ENCODE data around the gene TAF4.

The TAF4 gene

GRCh38 chr20:61964675-61965605 is 100.7 kb downstream of the TAF4 start:
- no peak for DNase-seq (ENCODE audit: low read depth in 2 of 2)

DNA sequence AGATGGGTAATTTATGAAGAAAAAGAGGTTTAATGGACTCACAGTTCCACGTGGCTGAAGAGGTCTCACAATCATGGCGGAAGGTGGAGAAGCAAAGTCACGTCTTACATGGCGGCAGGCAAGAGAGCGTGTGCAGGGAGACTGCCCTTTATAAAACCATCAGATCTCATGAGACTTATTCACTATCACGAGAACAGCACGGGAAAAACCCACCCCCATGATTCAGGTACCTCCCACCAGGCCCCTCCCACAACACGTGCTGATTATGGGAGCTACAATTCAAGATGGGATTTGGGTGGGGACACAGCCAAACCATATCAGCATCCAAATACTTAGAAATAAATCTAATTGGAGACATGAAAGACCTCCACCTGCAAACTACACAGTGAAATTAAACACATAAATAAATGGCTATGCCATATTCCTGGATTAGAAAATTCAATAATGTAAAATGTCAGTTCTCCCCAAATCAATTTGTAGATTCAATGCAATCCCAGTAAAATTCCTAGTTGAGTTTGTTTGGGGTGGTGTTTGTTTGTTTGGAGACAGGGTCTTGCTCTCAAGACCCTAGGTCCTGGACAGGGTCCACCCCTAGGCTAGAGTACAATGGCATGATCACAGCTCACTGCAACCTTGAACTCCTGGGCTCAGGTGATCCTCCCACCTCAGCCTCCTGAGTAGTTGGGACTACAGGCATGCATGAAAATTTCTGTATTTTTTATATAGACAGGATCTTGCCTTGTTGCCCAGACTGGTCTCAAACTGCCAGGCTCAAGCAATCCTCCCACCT is 101.6 kb downstream of the TAF4 start:
- no peak for DNase-seq (ENCODE audit: low read depth in 2 of 2)

- no peak for DNase-seq (ENCODE audit: low read depth in 2 of 2)
Observed at GRCh38 chr20:61963149-61963548, 102.5 kb downstream of the TAF4 start.

DNA sequence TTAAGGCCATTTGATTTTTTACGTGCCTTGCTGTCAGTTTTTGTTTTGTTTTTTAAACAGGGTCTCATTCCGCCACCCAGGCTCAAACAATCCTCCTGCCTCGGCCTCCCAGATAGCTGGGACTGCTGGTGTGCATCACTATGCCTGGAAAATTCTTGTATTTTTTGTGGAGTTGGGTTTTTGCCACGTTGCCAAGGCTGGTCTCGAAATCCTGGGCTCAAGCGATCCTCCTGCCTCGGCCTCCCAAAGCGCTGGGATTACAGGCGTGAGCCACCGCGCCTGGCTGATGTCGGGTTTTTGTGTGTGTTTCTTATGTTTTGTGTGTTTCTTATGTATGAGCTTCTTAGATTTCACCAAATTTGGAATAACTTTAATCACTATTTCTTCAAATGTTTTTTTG is 104.8 kb downstream of the TAF4 start:
- no peak for DNase-seq (ENCODE audit: low read depth in 2 of 2)

GRCh38 chr20:61958773-61959700 is 106.6 kb downstream of the TAF4 start:
- DNase-seq (ENCODE audit: low read depth in 2 of 2) = no peak

- no peak for DNase-seq (ENCODE audit: low read depth in 2 of 2)
Observed at GRCh38 chr20:61957961-61958715, 107.5 kb downstream of the TAF4 start.

- no peak for DNase-seq (ENCODE audit: low read depth in 2 of 2)
Observed at GRCh38 chr20:61956396-61957342, 109.0 kb downstream of the TAF4 start.

DNA sequence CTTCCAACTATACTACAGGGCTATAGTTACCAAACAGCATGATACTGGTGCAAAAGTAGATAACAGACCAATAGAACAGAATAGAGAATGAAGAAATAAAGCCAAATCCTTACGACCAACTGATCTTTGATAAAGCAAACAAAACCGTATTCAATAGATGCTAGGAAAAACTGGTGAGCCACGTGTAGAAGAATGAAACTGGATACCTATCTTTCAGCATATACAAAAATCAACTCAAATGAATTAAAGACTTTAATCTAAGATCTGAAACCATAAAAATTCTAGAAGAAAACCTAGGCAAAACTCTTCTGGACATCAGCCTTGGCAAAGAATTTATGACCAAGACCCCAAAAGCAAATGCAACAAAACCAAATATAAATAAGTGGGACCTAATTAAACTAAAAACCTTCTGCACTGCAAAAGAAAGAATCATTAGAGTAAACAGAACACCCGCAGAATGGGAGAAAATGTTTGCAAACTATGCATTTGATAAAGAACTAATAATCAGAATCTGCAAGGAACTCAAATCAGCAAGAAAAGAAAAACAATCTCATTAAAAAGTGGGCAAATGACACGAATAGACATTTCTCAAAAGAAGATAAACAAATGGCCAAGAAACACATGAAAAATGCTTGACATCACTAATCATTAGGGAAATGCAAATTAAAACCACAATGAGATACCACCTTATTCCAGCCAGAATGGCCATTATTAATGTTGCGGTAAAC is 109.8 kb downstream of the TAF4 start:
- DNase-seq (ENCODE audit: low read depth in 2 of 2) = no peak

- DNase-seq (ENCODE audit: low read depth in 2 of 2) = no peak
Observed at GRCh38 chr20:61954276-61955021, 111.2 kb downstream of the TAF4 start.

- no peak for DNase-seq (ENCODE audit: low read depth in 2 of 2)
Observed at GRCh38 chr20:61953037-61954021, 112.4 kb downstream of the TAF4 start.

- DNase-seq (ENCODE audit: low read depth in 2 of 2) = peak; percentile 4 to 10
Observed at GRCh38 chr20:61951695-61952533, 113.8 kb downstream of the TAF4 start.

DNA sequence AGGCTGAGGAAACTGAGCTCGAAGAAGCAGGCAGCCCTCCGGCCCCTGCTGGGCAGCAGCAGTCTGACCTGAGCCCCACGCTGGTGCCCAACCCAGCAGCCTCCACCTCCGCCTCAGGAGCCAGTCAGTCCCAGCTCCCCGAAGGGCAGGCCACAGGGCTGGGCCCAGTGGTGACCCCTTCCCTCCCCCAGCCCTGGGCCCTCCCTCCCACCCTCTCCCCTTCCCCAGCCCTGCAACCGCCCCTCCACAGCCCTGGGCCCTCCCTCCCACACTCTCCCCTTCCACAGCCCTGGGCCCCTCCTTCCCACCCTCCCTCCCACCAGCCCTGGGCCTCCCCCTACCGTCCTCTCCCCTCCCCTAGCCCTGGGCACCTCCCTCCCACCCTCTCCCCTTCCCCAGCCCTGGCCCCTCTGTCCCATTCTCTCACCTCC is 115.0 kb downstream of the TAF4 start:
- DNase-seq (ENCODE audit: low read depth in 2 of 2) = no peak

- no peak for DNase-seq (ENCODE audit: low read depth in 2 of 2)
Observed at GRCh38 chr20:61949714-61950640, 115.7 kb downstream of the TAF4 start.

- DNase-seq (ENCODE audit: low read depth in 2 of 2) = no peak
Observed at GRCh38 chr20:61949363-61949713, 116.3 kb downstream of the TAF4 start.

All from fibroblast of skin of left quadriceps (primary cell).